ENCODE measurements around the gene CRADD. TPM values are rescaled to one million over a fixed set of nuclear protein-coding genes. Genes with fewer than 3 reads are reported as not detected.

CRADD gene
- total RNA-seq, 1 donor from 2014 or later = 30.3 TPM

DNA sequence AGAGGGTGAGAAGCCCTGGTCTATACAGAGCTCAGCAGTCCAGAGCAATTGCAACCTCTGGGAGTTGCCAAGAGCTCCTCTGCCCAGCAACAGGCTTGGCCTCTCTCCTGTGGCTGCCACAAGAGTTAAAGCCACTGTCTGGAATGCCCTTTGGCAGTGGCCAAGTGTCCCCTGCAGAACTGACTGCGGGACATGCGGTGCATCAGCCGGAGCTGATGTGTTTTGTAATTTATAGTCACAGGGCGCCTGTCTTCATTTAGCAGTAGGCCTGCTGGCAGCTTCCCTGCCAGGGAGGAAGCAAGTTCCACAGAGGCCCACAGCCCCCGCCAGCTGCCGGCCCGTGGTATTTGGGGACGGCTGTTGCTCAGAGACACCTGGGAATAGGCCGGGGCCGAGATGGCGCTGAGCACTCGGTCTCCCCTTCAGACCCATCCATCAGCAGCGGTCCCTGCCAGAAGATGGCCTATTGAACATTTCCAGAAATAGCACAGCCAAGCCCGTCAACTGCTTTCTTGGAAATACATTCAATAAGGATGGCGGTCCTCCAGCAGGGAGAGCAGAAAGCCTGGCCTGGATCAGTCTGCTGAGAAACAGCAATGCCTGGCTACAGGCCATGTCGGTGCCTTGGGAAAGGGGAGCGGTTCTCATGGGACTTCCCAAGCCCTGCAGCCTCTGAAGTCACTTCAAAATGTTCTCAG is 217.4 kb downstream of the CRADD start:
- DNase-seq (ENCODE audit: low spot score) = peak; percentile 91

DNA sequence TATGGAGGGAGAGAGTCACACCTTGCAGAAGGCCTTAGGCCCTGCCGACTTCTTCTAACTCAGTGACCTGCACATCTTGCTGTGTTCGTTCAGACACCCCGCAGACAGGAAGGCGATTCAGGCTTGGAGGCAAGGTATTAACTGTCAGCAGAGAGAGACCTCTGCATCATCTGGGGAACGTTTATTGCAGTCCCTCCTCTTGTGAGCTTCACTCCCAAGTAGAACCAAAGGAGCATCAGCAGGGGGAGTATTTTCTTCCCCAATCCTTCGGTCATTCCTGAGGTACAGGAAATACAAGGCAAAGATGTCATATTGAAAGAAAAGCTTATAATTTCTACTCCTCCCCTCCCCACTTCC is 217.9 kb downstream of the CRADD start:
- no peak for DNase-seq (ENCODE audit: low spot score)

DNA sequence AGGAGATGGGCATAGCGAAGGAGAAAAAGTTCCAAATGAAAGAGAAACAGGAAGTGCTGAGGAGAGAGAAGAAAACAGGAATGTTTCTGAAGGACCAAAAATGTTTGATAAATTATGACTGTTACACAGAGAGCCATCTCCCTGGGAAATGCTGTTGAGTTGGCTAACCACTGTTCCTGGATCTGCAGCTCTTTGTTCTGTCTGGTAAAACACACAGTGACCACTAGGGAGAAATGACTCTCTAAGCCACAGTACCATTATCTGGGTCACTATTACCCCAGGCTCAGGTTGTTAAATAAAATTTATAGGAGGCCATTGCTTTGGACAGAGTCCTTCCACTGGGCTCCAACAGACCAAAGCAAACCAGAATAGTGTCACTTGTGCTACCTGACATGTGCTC is 219.3 kb downstream of the CRADD start:
- DNase-seq (ENCODE audit: low spot score) = no peak

DNA sequence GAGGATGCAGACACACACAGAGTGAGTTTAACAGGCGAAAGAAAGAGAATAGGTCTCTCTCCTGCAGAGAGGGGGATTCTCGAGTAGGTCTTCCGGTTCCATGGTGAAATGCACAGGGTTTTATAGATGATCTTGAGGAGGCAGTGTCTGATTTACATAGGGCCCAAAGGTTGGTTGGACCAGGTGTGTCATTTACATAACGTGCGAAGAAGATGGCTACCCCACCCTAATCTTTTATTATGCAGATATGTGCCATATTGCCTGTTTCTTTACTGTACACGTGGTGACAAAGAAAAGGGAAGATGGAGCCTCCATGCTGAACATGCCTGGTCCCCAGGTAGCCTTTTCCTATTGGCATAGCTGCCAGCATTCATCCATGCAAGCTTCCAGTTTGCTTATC is 219.8 kb downstream of the CRADD start:
- DNase-seq (ENCODE audit: low spot score) = no peak

DNA sequence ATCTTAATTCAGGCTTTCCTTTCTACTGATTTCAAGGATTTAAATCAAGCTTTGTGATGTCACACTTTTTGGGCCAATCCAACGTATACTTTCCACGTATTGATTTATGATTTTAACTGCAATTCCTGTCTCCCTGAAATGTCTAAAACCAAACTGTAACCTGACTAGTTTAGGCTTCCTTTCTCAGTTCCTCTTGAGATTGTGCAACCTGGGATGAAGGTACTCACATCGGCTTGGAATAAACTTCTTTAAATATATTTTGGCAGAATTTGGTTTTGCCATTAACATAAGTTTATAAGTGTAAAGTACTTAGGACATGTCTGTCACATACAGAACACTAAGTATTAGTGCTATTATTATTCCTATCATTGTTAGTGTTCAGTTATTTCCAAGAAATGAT is 224.6 kb downstream of the CRADD start:
- DNase-seq (ENCODE audit: low spot score) = no peak

DNA sequence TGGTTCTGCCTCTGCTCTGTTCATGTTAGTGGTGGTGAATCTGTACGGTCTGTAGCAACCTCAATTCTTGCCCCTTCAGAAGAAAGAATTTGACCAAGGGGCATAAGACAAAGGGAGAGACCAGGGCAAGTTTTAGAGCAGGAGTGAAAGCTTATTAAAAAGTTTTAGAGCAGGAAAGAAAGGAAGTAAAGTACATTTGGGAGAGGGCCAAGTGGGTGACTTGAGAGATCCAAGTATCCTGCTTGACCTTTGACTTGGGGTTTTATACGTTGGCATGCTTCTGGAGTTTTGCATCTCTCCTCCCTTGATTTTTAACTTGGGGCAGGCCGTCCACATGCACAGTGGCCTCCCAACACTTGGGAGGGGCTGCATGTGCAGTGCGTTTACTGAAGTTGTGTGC is 225.0 kb downstream of the CRADD start:
- no peak for DNase-seq (ENCODE audit: low spot score)

GRCh38 chr12:93902736-93903562 is 225.8 kb downstream of the CRADD start:
- DNase-seq (ENCODE audit: low spot score) = no peak

DNA sequence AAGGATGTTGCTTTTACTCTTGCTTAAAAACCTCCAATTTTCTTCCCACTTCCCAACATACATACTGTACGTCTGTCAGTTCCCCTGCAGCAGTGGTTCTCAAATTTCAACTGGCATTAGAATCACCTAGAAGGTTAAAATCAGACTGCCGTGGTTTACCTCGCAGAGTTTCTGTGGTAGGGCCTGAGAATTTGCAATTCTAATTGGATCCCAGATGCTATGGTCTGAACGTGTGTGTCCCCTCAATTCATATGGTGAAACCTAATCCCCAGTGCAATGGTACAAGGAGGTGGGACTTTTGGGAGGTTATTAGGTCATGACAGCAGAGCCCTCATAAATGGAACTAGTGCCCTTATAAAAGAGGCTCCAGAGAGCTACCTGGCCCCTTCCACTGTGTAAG is 226.9 kb downstream of the CRADD start:
- DNase-seq (ENCODE audit: low spot score) = no peak

DNA sequence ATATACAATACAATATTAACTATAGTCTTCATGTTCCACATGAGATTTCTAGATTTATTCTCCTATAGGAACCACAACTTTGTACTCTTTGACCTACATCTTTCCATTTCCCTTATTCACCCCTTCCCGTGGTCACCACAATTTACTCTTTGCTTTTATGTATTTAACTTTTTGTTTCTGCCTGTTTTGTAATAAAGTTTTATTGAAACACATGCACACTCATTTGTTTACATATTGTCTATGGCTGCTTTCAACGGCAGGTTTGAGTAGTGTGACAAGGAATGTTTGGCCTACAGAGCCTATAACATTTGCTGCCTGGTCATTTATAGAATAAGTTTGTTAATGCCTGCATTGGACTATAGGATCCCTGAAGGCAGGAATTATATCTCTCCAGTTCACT is 231.1 kb downstream of the CRADD start:
- no peak for DNase-seq (ENCODE audit: low spot score)

GRCh38 chr12:93908846-93909567 is 231.8 kb downstream of the CRADD start:
- no peak for DNase-seq (ENCODE audit: low spot score)

DNA sequence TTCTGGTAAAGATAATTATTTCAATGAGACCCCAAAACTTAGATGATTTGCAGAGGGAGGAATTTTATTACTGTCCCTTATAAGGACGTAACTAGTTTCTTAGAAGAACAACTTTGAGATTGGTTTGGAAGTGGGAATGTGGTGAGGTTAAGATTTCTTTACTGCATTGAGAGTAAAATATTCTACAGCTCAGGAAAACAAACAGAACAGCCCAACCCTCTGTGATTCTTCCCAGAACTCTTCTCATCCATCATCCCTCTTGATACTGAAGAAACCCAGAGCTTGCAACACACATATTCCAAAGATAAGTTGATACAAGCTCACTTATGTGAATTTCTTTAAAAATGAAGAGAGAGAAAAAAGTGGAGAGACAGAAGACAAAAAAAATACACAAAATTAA is 234.2 kb downstream of the CRADD start:
- peak; percentile 77 for DNase-seq (ENCODE audit: low spot score)

DNA sequence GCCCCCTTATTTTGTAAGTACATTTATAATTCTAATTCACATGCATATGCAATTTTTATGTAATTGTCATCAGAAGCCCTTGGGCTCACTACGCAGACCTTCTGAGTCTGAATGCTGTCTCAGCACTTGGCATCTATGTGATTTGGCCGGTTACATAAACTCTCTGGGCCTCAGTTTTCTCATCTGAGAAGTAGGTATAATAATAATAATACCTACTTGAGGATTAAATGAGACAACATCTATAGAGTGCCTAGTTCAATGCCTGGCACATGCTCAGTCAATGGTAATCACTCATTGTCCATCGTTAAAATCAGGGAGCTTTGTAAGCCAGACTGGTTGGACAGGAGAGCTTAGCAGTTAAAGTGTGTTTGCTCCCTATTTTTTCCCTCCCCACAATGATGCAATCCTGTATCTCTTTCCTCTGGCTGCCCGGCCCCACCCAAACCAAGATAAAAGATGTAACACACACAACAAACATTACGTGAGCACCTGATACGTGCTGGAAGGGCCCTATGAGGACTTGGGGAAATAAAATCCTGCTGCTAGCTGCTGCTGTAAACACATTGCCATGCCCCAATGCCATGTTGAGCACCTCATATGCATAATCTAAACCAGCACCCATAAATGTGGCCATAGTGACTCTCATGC is 235.0 kb downstream of the CRADD start:
- no peak for DNase-seq (ENCODE audit: low spot score)

- no peak for DNase-seq (ENCODE audit: low spot score)
These were observed 236.7 kb downstream of the CRADD start for GRCh38 chr12:93913845-93914244.

- no peak for DNase-seq (ENCODE audit: low spot score)
These were observed 237.1 kb downstream of the CRADD start for GRCh38 chr12:93914281-93914680.

- DNase-seq (ENCODE audit: low spot score) = no peak
These were observed 238.2 kb downstream of the CRADD start for GRCh38 chr12:93915411-93915810.

GRCh38 chr12:93916402-93916801 is 239.2 kb downstream of the CRADD start:
- DNase-seq (ENCODE audit: low spot score) = no peak

- no peak for DNase-seq (ENCODE audit: low spot score)
These were observed 241.1 kb downstream of the CRADD start for GRCh38 chr12:93918262-93918661.

GRCh38 chr12:93918900-93919299 is 241.7 kb downstream of the CRADD start:
- no peak for DNase-seq (ENCODE audit: low spot score)

DNA sequence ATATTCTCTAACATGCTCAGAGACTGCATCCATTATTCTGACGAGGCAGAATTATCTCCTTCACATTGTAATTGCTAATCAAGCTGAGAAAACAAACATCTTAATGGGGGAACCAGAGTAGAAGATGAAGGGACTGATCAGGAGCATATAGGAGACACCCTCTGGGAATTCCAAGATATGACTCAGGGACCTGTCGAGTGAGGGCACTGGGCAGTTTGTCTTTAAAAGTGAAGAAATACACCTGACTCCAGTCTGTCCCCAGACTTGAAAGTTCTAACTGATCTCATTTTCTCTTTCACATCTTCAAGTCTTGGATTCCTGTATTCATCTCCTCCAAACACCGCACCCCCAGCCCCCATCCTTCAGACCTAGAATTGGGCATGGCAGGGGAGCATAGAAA is 244.3 kb downstream of the CRADD start:
- no peak for DNase-seq (ENCODE audit: low spot score)

DNA sequence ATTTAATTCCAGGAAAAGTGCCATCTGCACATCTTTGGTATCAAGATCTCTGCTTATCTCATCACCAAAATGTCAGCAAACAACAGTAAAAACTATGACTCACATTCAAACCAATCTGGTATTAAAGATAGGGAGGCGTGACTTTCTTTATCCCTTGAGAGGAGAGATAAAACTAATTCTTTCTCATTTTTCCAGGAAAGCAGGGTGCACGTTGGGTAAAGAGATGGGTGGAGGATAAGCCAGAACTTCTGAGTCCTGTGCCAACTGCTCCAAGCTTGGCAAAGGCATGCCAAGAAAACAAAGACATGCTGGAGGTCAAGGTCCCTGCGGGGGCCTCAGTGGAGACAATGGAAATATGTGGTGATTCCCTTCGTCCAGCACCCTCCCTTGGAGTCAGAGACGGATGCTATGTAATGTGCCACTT is 245.4 kb downstream of the CRADD start:
- DNase-seq (ENCODE audit: low spot score) = no peak

DNA sequence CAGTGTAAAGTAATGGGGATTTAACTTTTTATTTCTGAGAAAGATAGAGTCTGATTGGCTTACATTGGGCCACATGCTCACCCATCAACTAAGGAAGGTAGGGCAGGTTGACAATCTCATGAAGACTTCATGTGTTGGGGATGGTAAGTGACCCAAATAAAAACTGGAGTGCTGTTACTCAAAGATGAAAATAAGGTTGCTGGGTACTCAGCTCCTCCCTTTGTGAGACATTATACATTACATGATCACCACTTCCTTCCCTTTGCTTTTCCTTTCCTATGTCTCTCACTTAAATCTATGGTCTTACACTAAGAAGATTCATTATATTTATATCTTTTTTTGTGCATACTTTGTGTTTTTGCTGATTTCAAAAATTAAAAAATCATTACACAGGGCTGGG is 247.2 kb downstream of the CRADD start:
- DNase-seq (ENCODE audit: low spot score) = no peak

DNA sequence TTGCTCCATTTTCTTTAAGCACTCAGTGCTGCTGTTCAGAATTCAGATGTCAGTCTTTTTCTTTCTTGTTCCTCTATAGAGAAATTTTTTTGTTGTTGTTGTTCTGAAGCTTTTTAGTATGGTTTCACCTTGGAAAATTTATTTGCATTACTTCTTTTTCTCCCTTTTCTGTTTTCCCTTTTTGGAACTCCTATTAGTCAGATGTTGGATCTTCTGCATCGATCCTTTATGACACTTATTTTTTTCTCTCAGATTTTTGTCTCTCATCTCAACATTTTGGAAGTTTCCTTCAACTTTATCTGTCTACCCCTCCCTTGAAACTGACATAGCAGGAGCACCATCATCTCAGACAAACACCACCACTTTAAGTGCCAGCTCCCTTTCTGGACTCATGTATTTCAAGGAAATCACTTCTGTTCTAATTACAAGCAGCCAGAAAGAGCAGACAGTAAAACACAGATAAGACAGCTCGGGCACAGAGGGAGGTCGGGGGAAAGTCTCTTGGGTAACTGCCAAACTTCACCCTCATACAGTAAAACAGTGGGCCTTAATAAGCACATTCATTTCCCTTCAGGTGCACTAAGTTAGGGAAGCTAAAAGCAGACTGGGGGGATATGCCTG is 248.5 kb downstream of the CRADD start:
- no peak for DNase-seq (ENCODE audit: low spot score)

All from umbilical cord (tissue), 2 donors.